ENCODE measurements around the gene PPP1R1A.

PPP1R1A gene

DNA sequence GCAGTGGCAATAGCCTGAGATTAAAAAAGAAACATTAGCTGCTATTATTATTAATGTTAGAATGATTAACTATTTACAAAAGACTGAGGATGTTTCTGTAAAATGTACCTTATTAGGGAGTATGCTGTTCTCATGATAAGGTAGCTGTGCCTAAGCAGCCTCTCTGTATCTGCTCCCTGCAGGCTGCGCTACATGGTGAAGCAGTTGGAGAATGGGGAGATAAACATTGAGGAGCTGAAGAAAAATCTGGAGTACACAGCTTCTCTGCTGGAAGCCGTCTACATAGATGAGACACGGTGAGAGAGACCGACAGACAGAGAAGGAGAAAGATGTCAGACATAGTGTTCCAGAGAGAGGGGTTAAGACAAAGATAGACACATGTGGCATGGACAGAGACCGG, 21.7 kb downstream of the PPP1R1A start:
- no peak overlapping the region for H3K9ac ChIP-seq (ENCODE audit: low read depth, low read length)
- no peaks in the 10 kb centered on the region for H3K9me3 ChIP-seq (ENCODE audit: insufficient read depth, low read depth, low read length)
- H3K27ac ChIP-seq (ENCODE audit: low read length) = no peak overlapping the region
- H3K27me3 ChIP-seq (ENCODE audit: insufficient read depth, low read length) = peaks cover 29% of the 10 kb centered on the region
- H3K4me3 ChIP-seq (ENCODE audit: low read length) = no peak overlapping the region
- H3K4me1 ChIP-seq (ENCODE audit: insufficient read depth, low read length) = peaks cover 36% of the 10 kb centered on the region
- H3K36me3 ChIP-seq (ENCODE audit: insufficient read depth, low read depth, low read length) = no peaks in the 10 kb centered on the region

DNA sequence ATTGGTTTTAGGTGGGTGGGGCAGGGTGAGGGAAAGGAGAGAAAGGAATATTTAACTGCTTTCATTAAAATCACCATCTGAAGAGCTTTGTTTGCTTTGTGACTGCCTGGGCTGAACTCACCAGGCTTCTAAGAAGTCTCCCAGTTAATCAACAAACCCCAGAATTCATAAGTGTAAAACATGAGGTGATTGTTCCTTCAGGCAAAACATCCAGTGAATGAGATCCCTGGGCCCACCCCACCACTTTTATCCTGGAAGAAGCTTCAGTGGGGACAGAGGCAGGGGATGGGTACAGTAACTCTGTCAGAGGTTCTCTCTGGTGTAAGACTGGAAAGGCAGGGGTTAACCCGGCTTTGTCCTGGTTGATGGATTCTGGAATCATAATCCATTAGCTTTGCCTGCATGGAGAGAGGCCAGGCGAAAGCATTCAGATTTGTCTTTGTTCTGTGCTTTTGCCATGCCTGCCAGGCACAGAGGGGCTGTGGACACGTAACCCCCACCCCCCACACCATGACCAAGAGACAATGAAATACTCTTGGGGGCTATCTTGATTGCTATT, 22.4 kb downstream of the PPP1R1A start:
- Histone ChIP-seq H3K36me3 (ENCODE audit: insufficient read depth, low read depth, low read length) (no peaks in the 10 kb centered on the region), H3K9ac (ENCODE audit: low read depth, low read length) (peak overlapping the region; percentile 31; the same call in 1 of the 2 replicates), H3K4me1 (ENCODE audit: insufficient read depth, low read length) (peaks cover 30% of the 10 kb centered on the region), H3K27me3 (ENCODE audit: insufficient read depth, low read length) (peaks cover 36% of the 10 kb centered on the region), H3K27ac (ENCODE audit: low read length) (peak overlapping the region; percentile 11), H3K4me3 (ENCODE audit: low read length) (peak overlapping the region; percentile 47), H3K9me3 (ENCODE audit: insufficient read depth, low read depth, low read length) (no peaks in the 10 kb centered on the region)

DNA sequence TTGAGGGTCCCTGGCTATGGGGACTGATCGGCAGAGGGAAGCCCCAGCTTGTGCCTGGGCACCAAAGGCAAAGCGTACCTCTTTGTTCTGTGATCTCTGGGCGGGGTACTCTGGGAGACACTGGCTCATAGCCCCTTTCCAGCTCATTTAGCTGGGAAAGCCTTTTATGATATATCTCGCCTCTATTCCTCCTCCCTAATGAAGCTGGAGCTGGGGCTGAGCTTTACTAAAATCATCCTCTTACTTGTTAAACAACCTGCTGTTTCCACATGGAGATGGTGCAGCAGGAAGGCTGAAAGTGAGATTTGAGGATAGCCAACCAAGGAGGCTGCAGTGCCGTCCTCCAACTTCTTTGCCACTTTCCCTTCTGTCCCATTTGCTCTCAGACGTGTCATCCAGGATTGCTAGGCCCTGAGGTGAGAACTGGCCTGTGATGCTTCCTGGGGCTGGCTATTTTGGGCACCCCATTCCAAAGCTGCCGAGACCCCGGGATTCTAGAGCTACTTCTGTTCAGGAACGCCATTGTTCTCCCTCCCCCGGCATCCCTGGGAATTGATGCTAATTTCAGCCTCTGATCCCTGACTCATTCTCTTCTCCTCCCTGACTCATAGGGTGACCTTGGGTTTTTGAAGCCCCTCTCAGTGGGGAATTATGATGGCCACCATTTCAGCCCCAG, 23.0 kb downstream of the PPP1R1A start:
- Histone ChIP-seq H3K4me1 (ENCODE audit: insufficient read depth, low read length) (peaks cover 32% of the 10 kb centered on the region), H3K27me3 (ENCODE audit: insufficient read depth, low read length) (peaks cover 42% of the 10 kb centered on the region), H3K36me3 (ENCODE audit: insufficient read depth, low read depth, low read length) (no peaks in the 10 kb centered on the region), H3K27ac (ENCODE audit: low read length) (peak overlapping the region; percentile 11), H3K4me3 (ENCODE audit: low read length) (peak overlapping the region; percentile 47), H3K9me3 (ENCODE audit: insufficient read depth, low read depth, low read length) (no peaks in the 10 kb centered on the region), H3K9ac (ENCODE audit: low read depth, low read length) (peak overlapping the region; percentile 52; the same call in 1 of the 2 replicates)

DNA sequence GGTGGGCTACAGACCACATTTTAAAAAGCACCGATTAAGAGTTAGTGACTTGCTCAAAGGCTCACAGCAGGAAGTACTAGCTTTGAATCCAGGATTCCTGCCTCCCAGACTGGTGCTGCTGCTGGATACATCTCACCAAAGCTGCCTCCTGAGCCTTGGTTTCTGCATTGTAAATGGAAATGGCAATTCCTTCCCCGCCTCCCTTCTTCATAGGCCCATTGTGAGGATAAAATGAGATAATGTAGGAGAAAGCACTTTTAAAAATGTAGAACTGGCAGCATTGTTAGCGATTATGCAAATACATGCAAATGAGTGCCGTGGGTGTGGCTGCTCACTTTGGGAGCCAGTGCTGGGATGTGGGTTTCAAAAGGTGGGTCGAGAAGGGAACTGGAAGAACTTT, 23.7 kb downstream of the PPP1R1A start:
- H3K27ac ChIP-seq (ENCODE audit: low read length) = no peak overlapping the region

DNA sequence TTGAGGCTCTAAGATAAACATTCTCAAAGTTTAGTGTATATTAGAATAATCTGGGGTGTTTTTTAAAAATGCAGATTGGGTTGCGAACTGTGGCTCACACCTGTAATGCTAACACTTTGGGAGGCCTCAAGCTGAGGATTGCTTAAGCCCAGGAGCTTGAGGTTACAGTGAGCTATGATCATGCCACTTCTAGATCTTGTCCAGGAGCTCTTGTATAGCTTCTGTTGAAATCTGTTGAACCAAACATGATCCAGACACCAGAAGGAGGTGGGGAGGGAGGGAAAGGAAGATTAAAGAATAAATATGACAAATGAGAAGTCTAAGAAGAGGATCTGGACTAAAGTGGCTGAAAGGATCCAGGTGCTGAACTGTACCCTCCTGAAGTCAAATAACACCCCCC, 24.7 kb downstream of the PPP1R1A start:
- Histone ChIP-seq H3K27me3 (ENCODE audit: insufficient read depth, low read length) (peaks cover 55% of the 10 kb centered on the region), H3K4me1 (ENCODE audit: insufficient read depth, low read length) (peaks cover 32% of the 10 kb centered on the region), H3K9ac (ENCODE audit: low read depth, low read length) (no peak overlapping the region), H3K27ac (ENCODE audit: low read length) (no peak overlapping the region), H3K36me3 (ENCODE audit: insufficient read depth, low read depth, low read length) (no peaks in the 10 kb centered on the region), H3K9me3 (ENCODE audit: insufficient read depth, low read depth, low read length) (no peaks in the 10 kb centered on the region), H3K4me3 (ENCODE audit: low read length) (no peak overlapping the region)

More for the DNA sequence above, 23.7 kb downstream of the PPP1R1A start:
- peak overlapping the region; percentile 47 for H3K4me3 ChIP-seq (ENCODE audit: low read length)
- peaks cover 48% of the 10 kb centered on the region for H3K27me3 ChIP-seq (ENCODE audit: insufficient read depth, low read length)
- H3K4me1 ChIP-seq (ENCODE audit: insufficient read depth, low read length) = peaks cover 32% of the 10 kb centered on the region
- H3K9me3 ChIP-seq (ENCODE audit: insufficient read depth, low read depth, low read length) = no peaks in the 10 kb centered on the region
- H3K9ac ChIP-seq (ENCODE audit: low read depth, low read length) = no peak overlapping the region
- H3K36me3 ChIP-seq (ENCODE audit: insufficient read depth, low read depth, low read length) = no peaks in the 10 kb centered on the region

DNA sequence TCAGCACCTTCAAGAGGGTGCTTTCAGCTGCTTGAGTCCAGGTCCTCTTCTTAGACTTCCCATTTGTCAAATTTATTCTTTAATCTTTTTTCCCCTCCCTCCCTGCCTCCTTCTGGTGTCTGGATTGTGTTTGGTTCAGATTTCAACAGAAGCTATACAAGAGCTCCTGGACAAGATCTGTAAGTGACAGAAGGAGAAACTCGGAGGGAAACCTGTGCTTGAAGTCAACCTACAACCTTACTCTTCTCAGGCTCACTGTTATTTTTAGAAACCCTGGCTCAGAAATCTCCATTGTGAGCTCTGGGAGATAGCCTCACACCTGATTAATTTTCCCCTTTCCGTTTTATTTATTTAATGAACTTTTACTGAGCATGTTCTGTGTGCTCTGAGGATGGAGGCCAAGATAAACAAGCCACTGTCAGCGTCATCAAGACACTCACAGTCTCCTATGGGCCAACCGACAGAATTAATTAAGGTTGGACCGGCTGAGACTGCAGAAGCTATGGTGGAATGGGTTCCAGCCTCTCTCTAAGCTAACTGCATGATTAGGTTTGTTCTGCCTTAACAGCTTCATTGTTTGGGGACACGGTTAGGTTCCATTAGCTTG, 25.6 kb downstream of the PPP1R1A start:
- H3K27me3 ChIP-seq (ENCODE audit: insufficient read depth, low read length) = peaks cover 63% of the 10 kb centered on the region
- no peak overlapping the region for H3K4me3 ChIP-seq (ENCODE audit: low read length)
- H3K9ac ChIP-seq (ENCODE audit: low read depth, low read length) = no peak overlapping the region
- H3K36me3 ChIP-seq (ENCODE audit: insufficient read depth, low read depth, low read length) = no peaks in the 10 kb centered on the region
- H3K9me3 ChIP-seq (ENCODE audit: insufficient read depth, low read depth, low read length) = no peaks in the 10 kb centered on the region
- H3K27ac ChIP-seq (ENCODE audit: low read length) = no peak overlapping the region
- H3K4me1 ChIP-seq (ENCODE audit: insufficient read depth, low read length) = peaks cover 32% of the 10 kb centered on the region

DNA sequence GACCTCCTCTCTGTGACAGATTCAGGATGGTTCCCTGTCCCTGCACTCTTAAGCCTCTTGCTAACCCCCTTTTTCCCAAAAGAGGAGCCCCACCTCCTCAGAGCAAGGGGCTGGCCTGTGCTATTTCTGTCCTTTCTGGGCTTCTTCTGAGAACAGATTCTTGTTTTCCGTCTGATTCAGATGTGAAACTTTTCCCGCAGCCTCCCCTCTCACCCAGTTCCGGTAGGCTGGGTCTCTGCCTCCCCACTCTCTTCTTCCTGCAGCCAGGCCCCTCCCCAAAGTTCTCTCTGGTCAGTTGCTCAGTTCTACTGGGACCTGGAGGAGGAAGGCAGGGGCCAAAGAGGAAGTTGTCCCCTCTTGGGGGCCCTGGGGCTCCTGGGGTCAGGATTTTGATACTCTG, 27.3 kb downstream of the PPP1R1A start:
- Histone ChIP-seq H3K4me3 (ENCODE audit: low read length) (peak overlapping the region; percentile 65; the same call in 1 of the 2 replicates), H3K36me3 (ENCODE audit: insufficient read depth, low read depth, low read length) (no peaks in the 10 kb centered on the region), H3K9me3 (ENCODE audit: insufficient read depth, low read depth, low read length) (no peaks in the 10 kb centered on the region), H3K9ac (ENCODE audit: low read depth, low read length) (peak overlapping the region; percentile 64; the same call in 1 of the 2 replicates), H3K27me3 (ENCODE audit: insufficient read depth, low read length) (peaks cover 78% of the 10 kb centered on the region), H3K27ac (ENCODE audit: low read length) (no peak overlapping the region), H3K4me1 (ENCODE audit: insufficient read depth, low read length) (peaks cover 27% of the 10 kb centered on the region)

DNA sequence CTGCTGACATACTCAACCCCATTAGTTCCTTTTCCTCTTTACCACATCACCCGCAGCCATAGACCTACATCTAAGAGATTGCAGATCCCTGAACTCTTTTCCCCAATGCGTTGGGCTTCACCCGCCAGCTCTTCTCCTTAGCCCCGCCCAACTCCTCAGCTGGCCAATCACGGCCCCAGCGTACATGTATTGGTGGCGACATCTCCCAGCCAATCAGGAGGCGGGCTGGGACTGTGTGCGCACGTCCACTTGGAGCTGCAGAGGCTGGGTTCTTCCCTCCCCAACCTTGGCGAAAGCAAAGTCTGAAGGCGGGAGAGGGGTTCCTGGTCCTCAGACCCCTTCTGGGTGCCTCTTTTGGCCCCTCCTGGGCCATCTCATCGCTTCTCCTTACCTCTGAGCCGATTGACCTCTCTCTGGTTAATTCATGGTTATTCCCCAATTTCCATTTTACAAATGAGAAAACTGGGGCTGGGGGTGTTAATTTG, 28.0 kb downstream of the PPP1R1A start:
- H3K4me3 ChIP-seq (ENCODE audit: low read length) = peak overlapping the region; percentile 65; the same call in 1 of the 2 replicates
- H3K27ac ChIP-seq (ENCODE audit: low read length) = no peak overlapping the region
- no peaks in the 10 kb centered on the region for H3K36me3 ChIP-seq (ENCODE audit: insufficient read depth, low read depth, low read length)
- peaks cover 86% of the 10 kb centered on the region for H3K27me3 ChIP-seq (ENCODE audit: insufficient read depth, low read length)
- no peaks in the 10 kb centered on the region for H3K9me3 ChIP-seq (ENCODE audit: insufficient read depth, low read depth, low read length)
- H3K4me1 ChIP-seq (ENCODE audit: insufficient read depth, low read length) = peaks cover 19% of the 10 kb centered on the region
- H3K9ac ChIP-seq (ENCODE audit: low read depth, low read length) = peak overlapping the region; percentile 64; the same call in 1 of the 2 replicates

DNA sequence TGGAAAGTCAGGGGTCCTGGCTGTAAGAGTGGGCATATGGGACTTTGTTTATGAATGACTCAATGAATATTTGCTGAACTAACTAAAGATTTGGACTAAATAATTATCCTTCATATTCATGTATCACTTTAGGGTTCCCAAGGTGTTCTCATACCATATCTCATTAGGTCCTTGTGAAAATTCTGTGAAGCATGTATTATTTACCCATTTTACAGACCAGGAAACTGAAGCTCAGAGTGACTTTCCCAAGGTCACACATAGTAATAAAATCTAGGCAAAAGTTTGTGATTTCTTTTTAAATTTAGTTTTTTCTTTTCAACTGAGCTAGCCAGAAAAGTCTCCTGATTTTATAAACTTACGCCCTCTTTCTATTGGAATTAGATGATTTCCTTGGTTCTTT, 29.7 kb downstream of the PPP1R1A start:
- Histone ChIP-seq H3K9me3 (ENCODE audit: insufficient read depth, low read depth, low read length) (no peaks in the 10 kb centered on the region), H3K4me3 (ENCODE audit: low read length) (no peak overlapping the region), H3K9ac (ENCODE audit: low read depth, low read length) (no peak overlapping the region), H3K27me3 (ENCODE audit: insufficient read depth, low read length) (peaks cover 93% of the 10 kb centered on the region), H3K4me1 (ENCODE audit: insufficient read depth, low read length) (peaks cover 10% of the 10 kb centered on the region; the same call in 1 of the 2 replicates), H3K36me3 (ENCODE audit: insufficient read depth, low read depth, low read length) (no peaks in the 10 kb centered on the region), H3K27ac (ENCODE audit: low read length) (no peak overlapping the region)

DNA sequence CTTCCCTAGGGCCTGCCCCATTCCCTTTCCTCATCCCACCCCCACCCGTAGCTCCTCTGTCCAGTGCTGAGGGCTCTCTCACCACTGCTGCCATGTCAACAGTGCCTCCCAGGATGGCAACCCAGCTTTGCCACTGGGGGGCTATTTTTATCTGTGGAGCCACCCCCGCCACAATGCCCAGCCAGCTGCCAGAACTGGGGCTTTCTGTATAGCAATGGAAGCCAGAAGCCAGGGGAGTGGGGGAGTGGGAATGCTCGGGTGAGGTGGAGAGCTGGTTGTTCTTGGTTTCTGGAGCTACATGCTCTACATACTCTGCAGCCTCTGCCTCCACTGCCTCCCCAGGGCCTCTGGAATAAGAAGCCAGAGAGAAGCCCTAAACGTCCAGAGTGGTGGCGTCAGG, 30.1 kb downstream of the PPP1R1A start:
- Histone ChIP-seq H3K27me3 (ENCODE audit: insufficient read depth, low read length) (peaks cover 93% of the 10 kb centered on the region), H3K4me3 (ENCODE audit: low read length) (no peak overlapping the region), H3K9ac (ENCODE audit: low read depth, low read length) (no peak overlapping the region), H3K4me1 (ENCODE audit: insufficient read depth, low read length) (peaks cover 7% of the 10 kb centered on the region; the same call in 1 of the 2 replicates), H3K27ac (ENCODE audit: low read length) (no peak overlapping the region), H3K36me3 (ENCODE audit: insufficient read depth, low read depth, low read length) (no peaks in the 10 kb centered on the region), H3K9me3 (ENCODE audit: insufficient read depth, low read depth, low read length) (no peaks in the 10 kb centered on the region)

DNA sequence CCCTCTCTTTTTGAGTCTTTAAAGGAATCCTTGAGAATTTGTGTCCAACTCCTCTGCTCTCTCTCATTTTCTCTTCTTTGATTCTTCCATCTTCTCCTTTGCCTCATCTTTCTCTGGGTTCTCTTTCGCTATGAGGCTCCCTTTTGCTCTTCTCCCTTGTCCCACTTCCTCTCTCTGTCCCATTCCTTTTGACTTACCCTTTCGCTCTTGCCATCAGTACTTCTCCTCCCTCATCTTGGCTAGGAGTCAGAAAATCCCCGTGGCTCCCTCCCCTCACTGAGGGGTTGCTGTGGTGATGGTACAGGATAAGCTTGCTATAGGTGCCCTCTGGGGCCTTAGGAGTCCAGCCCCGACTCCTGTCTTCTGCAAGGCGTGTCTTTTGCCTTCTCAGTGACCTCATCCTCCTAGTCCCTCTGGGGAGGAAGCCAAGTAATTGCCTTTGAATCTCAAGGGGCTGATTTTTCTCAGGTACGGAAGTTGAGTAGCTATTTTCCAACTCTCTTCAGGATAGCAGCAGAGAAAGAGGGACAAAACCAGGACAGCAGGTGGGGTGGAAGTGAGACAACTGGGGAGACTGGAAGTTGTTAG, 32.7 kb downstream of the PPP1R1A start:
- no peaks in the 10 kb centered on the region for H3K9me3 ChIP-seq (ENCODE audit: insufficient read depth, low read depth, low read length)
- H3K27ac ChIP-seq (ENCODE audit: low read length) = no peak overlapping the region
- no peak overlapping the region for H3K4me3 ChIP-seq (ENCODE audit: low read length)
- H3K27me3 ChIP-seq (ENCODE audit: insufficient read depth, low read length) = peaks cover 93% of the 10 kb centered on the region
- H3K4me1 ChIP-seq (ENCODE audit: insufficient read depth, low read length) = peaks cover 3% of the 10 kb centered on the region; the same call in 1 of the 2 replicates
- no peaks in the 10 kb centered on the region for H3K36me3 ChIP-seq (ENCODE audit: insufficient read depth, low read depth, low read length)
- no peak overlapping the region for H3K9ac ChIP-seq (ENCODE audit: low read depth, low read length)
